Measurements from ENCODE around the gene PKD2.

GRCh38 chr4:87982036-87982435 is 25.4 kb upstream of the PKD2 start:
- no peak for TF ChIP-seq CTCF (IDR thresholded peaks at IDR 0.05)
- TF ChIP-seq ELF1 (IDR thresholded peaks at IDR 0.05): no peak
- no peak for TF ChIP-seq REST (IDR thresholded peaks at IDR 0.05; ENCODE audit: low read depth, low read length)
- no peak for TF ChIP-seq RCOR1 (IDR thresholded peaks at IDR 0.05; ENCODE audit: low read length)
- no peak for TF ChIP-seq FOSL2 (IDR thresholded peaks at IDR 0.05; ENCODE audit: borderline replicate concordance, low read depth)
- no peak for TF ChIP-seq POLR2AphosphoS5 (IDR thresholded peaks at IDR 0.05; ENCODE audit: low read depth, low read length)
- TF ChIP-seq GATA2 (CRISPR knock-in tag; IDR thresholded peaks at IDR 0.05): no peak

Measured in SK-N-SH (cell line).